ENCODE measurements around the gene UBE2D2. TPM values are rescaled to one million over a fixed set of nuclear protein-coding genes. Genes with fewer than 3 reads are reported as not detected.

UBE2D2 gene
- polyA plus RNA-seq, 2 of the 4 experiments (the other 2 are of a cell fraction): 74.8 to 115 TPM

DNA sequence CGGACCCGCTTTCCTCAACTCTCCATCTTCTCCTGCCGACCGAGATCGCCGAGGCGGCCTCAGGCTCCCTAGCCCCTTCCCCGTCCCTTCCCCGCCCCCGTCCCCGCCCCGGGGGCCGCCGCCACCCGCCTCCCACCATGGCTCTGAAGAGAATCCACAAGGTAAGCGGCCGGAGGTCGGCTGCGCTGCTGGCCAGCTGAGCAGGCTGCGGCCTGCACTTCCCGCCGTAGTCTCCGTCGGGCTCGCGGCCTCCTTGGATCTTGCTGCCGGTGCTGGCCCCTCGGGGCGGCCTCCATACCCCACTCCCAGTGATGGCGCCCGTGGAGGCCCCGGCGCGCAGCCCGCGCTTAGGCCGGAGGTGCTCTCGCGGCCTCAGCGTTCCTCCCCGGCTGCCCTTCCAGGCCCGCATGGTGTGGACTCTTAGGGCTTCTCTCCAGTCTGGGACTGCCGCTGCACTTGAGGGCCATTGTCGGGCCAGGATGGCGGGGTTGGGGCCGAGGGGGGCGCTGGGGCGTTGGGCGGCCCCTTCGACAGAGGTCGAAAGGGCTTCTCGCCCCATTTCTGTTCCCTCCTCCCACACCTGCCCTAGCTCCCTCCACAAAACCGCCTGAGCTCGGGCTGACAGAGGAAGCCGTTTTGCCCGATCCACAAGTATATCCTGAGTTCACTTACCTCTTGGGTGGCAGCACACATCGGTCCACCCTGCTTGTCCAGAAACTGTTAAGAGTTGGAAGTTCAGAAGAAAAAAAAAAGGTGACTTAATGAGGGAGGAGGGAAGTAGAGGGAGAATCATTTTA lies 714 bp downstream of the UBE2D2 start:
- WGBS (ENCODE audit: missing lambda C conversion rate): 2% methylated on average over 23 of the region's 57 CpGs
- ATAC-seq (peak; percentile 69), FAIRE-seq (no peak), DNase-seq (ENCODE audit: low read depth in 1 of 2, low spot score in 1 of 2) (peak; percentile 54 to 68)
- Histone ChIP-seq H3K4me3 (peak overlapping the region; percentile 84), H3K27ac (peak overlapping the region; percentile 87 to 90), H3K4me2 (peak overlapping the region; percentile 86), H3K9me3 (no peaks in the 10 kb centered on the region), H3K4me1 (peaks cover 29% of the 10 kb centered on the region; the same call in 2 of the 3 replicates)
- ChIA-PET CTCF (interaction anchor here (0.7 to 3.5 kb wide), 6 partner anchors 11 to 204 kb away, joined by 3 to 17 read pairs (median 6); no protein-coding TSS in a partner anchor), POLR2A (interaction anchor here (0.5 to 3.2 kb wide), 12 partner anchors 8 to 268 kb away, joined by 3 to 18 read pairs (median 5); partner anchors contain the start of gene MATR3)
- TF ChIP-seq, protein P1, sequence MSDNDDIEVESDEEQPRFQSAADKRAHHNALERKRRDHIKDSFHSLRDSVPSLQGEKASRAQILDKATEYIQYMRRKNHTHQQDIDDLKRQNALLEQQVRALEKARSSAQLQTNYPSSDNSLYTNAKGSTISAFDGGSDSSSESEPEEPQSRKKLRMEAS (IDR thresholded peaks at IDR 0.05): peak; percentile 31; the same call in 1 of the 2 replicates
- TF ChIP-seq POLR2A (IDR thresholded peaks at IDR 0.05; ENCODE audit: low read length) (peak; percentile 11; the same call in 1 of the 2 replicates), PHF8 (IDR thresholded peaks at IDR 0.05; ENCODE audit: borderline replicate concordance, low read depth) (peak; percentile 61), SMC3 (IDR thresholded peaks at IDR 0.05) (no peak), JUN (IDR thresholded peaks at IDR 0.05) (peak in 1 of 2 experiments; percentile 31; a peak in 1 of 5 replicates)

DNA sequence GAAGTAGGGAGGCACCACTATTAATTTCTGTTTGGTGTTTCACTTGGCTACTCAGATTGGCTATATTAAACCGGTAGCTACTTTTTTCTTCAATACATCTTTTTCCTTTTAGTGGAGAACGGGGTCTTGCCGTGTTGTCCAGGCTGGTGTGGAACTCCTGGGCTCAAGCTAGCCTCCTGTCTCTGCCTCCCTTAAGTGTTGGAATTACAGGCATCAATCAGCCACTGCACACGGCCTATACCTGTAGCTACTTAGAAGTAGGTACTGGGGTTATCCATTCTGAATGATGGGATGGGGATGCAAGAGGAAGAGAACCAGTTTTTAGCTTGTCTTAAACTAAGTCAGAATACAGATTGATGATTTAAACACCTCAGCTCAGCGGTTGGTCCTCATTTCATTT lies 1.7 kb downstream of the UBE2D2 start:
- no peak for ATAC-seq
- peak overlapping the region; percentile 86 for H3K4me2 ChIP-seq
- CTCF ChIA-PET: interaction anchor here (0.7 to 1.9 kb wide), 5 partner anchors 9 to 203 kb away, joined by 3 to 8 read pairs (median 4); no protein-coding TSS in a partner anchor
- peak overlapping the region; percentile 84 for H3K4me3 ChIP-seq
- peak overlapping the region; percentile 87 to 90 for H3K27ac ChIP-seq
- H3K4me1 ChIP-seq: peaks cover 29% of the 10 kb centered on the region; the same call in 2 of the 3 replicates
- POLR2A ChIA-PET: interaction anchor here (0.6 to 3.2 kb wide), 2 partner anchors 12 to 18 kb away, joined by 3 to 18 read pairs; no protein-coding TSS in a partner anchor
- no peaks in the 10 kb centered on the region for H3K9me3 ChIP-seq
- 11% methylated on average over 5 of the region's 5 CpGs for WGBS (ENCODE audit: missing lambda C conversion rate)
- no peak for DNase-seq (ENCODE audit: low read depth in 1 of 2, low spot score in 1 of 2)
- no peak for FAIRE-seq
- no peak for TF ChIP-seq ZSCAN20 (CRISPR knock-in tag; IDR thresholded peaks at IDR 0.05)
- TF ChIP-seq, protein P2, sequence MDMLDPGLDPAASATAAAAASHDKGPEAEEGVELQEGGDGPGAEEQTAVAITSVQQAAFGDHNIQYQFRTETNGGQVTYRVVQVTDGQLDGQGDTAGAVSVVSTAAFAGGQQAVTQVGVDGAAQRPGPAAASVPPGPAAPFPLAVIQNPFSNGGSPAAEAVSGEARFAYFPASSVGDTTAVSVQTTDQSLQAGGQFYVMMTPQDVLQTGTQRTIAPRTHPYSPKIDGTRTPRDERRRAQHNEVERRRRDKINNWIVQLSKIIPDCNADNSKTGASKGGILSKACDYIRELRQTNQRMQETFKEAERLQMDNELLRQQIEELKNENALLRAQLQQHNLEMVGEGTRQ (IDR thresholded peaks at IDR 0.05): no peak
- TF ChIP-seq CHD2 (IDR thresholded peaks at IDR 0.05; ENCODE audit: low read length, partially characterized antibody): no peak
- no peak for TF ChIP-seq PHF8 (IDR thresholded peaks at IDR 0.05; ENCODE audit: borderline replicate concordance, low read depth)
- TF ChIP-seq HDAC2 (IDR thresholded peaks at IDR 0.05): no peak
- no peak for TF ChIP-seq TP53 (CRISPR knock-in tag; IDR thresholded peaks at IDR 0.05)
- TF ChIP-seq, protein P3, sequence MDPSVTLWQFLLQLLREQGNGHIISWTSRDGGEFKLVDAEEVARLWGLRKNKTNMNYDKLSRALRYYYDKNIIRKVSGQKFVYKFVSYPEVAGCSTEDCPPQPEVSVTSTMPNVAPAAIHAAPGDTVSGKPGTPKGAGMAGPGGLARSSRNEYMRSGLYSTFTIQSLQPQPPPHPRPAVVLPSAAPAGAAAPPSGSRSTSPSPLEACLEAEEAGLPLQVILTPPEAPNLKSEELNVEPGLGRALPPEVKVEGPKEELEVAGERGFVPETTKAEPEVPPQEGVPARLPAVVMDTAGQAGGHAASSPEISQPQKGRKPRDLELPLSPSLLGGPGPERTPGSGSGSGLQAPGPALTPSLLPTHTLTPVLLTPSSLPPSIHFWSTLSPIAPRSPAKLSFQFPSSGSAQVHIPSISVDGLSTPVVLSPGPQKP (IDR thresholded peaks at IDR 0.05; ENCODE audit: low read depth, low read length): no peak
- no peak for TF ChIP-seq SMC3 (IDR thresholded peaks at IDR 0.05)
- TF ChIP-seq NFE2L2 (conservative IDR thresholded peaks at IDR 0.05; ENCODE audit: low read length): no peak
- TF ChIP-seq, protein P4, sequence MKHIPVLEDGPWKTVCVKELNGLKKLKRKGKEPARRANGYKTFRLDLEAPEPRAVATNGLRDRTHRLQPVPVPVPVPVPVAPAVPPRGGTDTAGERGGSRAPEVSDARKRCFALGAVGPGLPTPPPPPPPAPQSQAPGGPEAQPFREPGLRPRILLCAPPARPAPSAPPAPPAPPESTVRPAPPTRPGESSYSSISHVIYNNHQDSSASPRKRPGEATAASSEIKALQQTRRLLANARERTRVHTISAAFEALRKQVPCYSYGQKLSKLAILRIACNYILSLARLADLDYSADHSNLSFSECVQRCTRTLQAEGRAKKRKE (CRISPR knock-in tag; IDR thresholded peaks at IDR 0.05; ENCODE audit: low read depth): no peak
- no peak for TF ChIP-seq RNF2 (IDR thresholded peaks at IDR 0.05; ENCODE audit: borderline replicate concordance, low read depth)
- TF ChIP-seq HOXB5 (CRISPR knock-in tag; IDR thresholded peaks at IDR 0.05): no peak

DNA sequence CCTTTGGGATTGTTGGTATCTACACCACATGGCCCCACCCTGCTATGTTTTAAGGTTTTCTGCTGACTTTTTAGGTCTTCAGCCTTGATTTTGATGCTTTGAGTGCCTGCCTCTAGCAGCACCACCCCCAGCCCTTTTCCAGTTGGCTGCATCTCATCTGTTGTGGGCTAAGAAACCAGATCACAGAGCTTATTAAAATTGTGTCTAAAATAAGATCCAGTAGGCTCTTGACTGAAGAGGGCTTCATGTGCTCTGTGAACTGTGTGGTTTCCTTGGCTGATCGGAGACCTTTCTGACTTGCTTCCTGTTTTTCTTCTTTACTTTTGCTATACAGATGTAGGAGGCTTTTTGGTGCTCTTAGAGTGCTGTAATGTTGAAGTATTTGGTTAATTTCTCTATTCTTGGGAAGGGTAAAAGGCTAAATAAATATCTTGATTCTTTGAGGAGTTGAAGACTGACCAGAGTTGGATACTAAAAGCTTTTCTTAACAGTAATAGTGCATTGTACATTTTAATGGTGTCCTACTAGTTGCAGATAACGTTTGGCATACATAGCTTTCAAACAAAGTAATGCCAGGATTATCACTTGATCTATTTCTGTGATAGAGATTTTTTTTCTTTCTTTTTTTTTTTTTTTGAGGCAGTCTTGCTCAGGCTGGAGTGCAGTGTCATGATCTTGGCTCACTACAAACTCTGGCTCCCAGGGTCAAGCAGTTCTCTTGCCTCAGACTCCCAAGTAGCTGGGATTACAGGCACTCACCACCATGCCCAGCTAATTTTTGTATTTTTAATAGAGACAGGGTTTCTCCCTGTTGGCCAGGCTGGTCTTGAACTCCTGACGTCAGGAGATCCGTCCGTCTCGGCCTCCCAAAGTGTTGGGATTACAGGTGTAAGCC lies 4.5 kb downstream of the UBE2D2 start:
- WGBS (ENCODE audit: missing lambda C conversion rate): 88% methylated on average over 6 of the region's 6 CpGs
- H3K4me1 ChIP-seq: peaks cover 39% of the 10 kb centered on the region
- FAIRE-seq (no peak), DNase-seq (ENCODE audit: low read depth in 1 of 2, low spot score in 1 of 2) (no peak), ATAC-seq (no peak)
- H3K9me3 ChIP-seq: no peaks in the 10 kb centered on the region
- TF ChIP-seq CBX8 (IDR thresholded peaks at IDR 0.05): no peak
- TF ChIP-seq, protein P2 (IDR thresholded peaks at IDR 0.05): no peak
- no peak for TF ChIP-seq JUNB (IDR thresholded peaks at IDR 0.05)
- no peak for TF ChIP-seq EHMT2 (IDR thresholded peaks at IDR 0.05; ENCODE audit: low read depth)
- TF ChIP-seq POLR2A (IDR thresholded peaks at IDR 0.05; ENCODE audit: low read length): no peak
- TF ChIP-seq EHF (CRISPR knock-in tag; IDR thresholded peaks at IDR 0.05): no peak
- TF ChIP-seq FOSB (CRISPR knock-in tag; IDR thresholded peaks at IDR 0.05): no peak
- TF ChIP-seq SREBF2 (IDR thresholded peaks at IDR 0.05): no peak
- CTCF ChIA-PET: interaction anchor here (0.6 to 2.8 kb wide), 8 partner anchors 9 to 202 kb away, joined by 3 to 13 read pairs (median 3); no protein-coding TSS in a partner anchor
- H3K27ac ChIP-seq: no peak overlapping the region
- POLR2A ChIA-PET: interaction anchor here (0.7 kb wide), 1 partner anchor 70 kb away, joined by 4 read pairs; no protein-coding TSS in a partner anchor
- H3K4me2 ChIP-seq: 0 out of 3 replicates have a peak overlapping the region, but pooled peaks have one; percentile 3
- no peak overlapping the region for H3K4me3 ChIP-seq
